Peyer's patch (tissue), 4 donors: Measurements from ENCODE around the gene VPS9D1. TPM values are rescaled to one million over a fixed set of nuclear protein-coding genes. Genes with fewer than 3 reads are reported as not detected.
"Not testable (repeated sequence)": the region's sequence is repeated elsewhere in the genome, so short reads cannot be mapped to it uniquely, and the experiment has no call there.

Source experiments
- DNase-seq, 3 donors: peaks; one replicate each; pipeline ENCODE4 v3.0.0-alpha.2; 2017 to 2019
- H3K27ac ChIP-seq, 4 donors: fragments of 200-600 bp; sonication (generic); one replicate each; pipeline ENCODE4 v1.5.1; 2016 to 2019
- H3K27me3 ChIP-seq, 2 donors: fragments of 200-600 bp; sonication (generic); one replicate each; pipeline ENCODE4 v1.5.1; 2019
- H3K36me3 ChIP-seq, 3 donors: fragments of 200-600 bp; sonication (generic); one replicate each; pipeline ENCODE4 v1.5.1; 2016 to 2019
- H3K4me1 ChIP-seq, 4 donors: fragments of 200-600 bp; sonication (generic); one replicate each; pipeline ENCODE4 v1.5.1; 2016 to 2019
- H3K4me3 ChIP-seq, 4 donors: fragments of 200-600 bp; sonication (generic); 1 replicate in 3 of 4; 2 replicates in 1 of 4; pipeline ENCODE4 v1.5.1; 2016 to 2019; ENCODE audit warnings: mild to moderate bottlenecking in 1 of 4
- H3K9me3 ChIP-seq, 4 donors: fragments of 200-600 bp; sonication (generic); one replicate each; pipeline ENCODE4 v1.5.1; 2016 to 2019; ENCODE audit warnings: mild to moderate bottlenecking in 1 of 4
- CTCF ChIP-seq, 6 experiments: fragments of 450-650 bp in 4 of 6; fragments of 200-600 bp in 2 of 6; sonication (generic) in 1 of 6; IDR thresholded peaks; one replicate each; pipeline ENCODE4 v1.5.1; 2017 to 2019; ENCODE audit warnings: antibody characterized with exemption in 6 of 6, mild to moderate bottlenecking in 3 of 6, moderate library complexity in 1 of 6
- POLR2A ChIP-seq, 2 donors: fragments of 450-650 bp; IDR thresholded peaks; one replicate each; pipeline ENCODE4 v1.5.1; 2017; ENCODE audit warnings: antibody characterized with exemption in 2 of 2, mild to moderate bottlenecking in 2 of 2, moderate library complexity in 2 of 2
- total RNA-seq, 4 donors: library from RNA; depleted of rRNA; stranded (reverse); fragments of >200 nt; gene quantifications; one replicate each; pipeline ENCODE4 v1.1.0, GENCODE V29; 2016

VPS9D1 gene
- total RNA-seq, 4 donors from 2014 or later: 14.9 to 45.9 (median 27.9) TPM

- H3K4me1 ChIP-seq: peaks cover under 1 to 28% (median 10%) of the 10 kb centered on the region in 4 donors
- H3K4me3 ChIP-seq: no peak overlapping the region
- H3K36me3 ChIP-seq: peaks cover 0 to 84% (median 3%) of the 10 kb centered on the region in 3 donors
- DNase-seq: no peak
- TF ChIP-seq POLR2A (IDR thresholded peaks at IDR 0.05) (no peak), CTCF (IDR thresholded peaks at IDR 0.05) (no peak)
- H3K9me3 ChIP-seq: no peaks in the 10 kb centered on the region
- no peaks in the 10 kb centered on the region for H3K27me3 ChIP-seq
- H3K27ac ChIP-seq: no peak overlapping the region
Observed at GRCh38 chr16:89693289-89693731, 27.4 kb downstream of the VPS9D1 start.

- TF ChIP-seq POLR2A (IDR thresholded peaks at IDR 0.05): no peak
- no peak for TF ChIP-seq CTCF (IDR thresholded peaks at IDR 0.05)
- DNase-seq: no peak
- peaks cover 0 to 72% (median 3%) of the 10 kb centered on the region in 3 donors for H3K36me3 ChIP-seq
- H3K4me1 ChIP-seq: peaks cover 3 to 37% (median 17%) of the 10 kb centered on the region in 4 donors
- H3K27me3 ChIP-seq: no peaks in the 10 kb centered on the region
- no peak overlapping the region for H3K27ac ChIP-seq
- H3K4me3 ChIP-seq: no peak overlapping the region
- no peaks in the 10 kb centered on the region for H3K9me3 ChIP-seq
Observed at GRCh38 chr16:89691986-89692569, 28.6 kb downstream of the VPS9D1 start.

- Histone ChIP-seq H3K36me3 (peaks cover 0 to 66% (median 3%) of the 10 kb centered on the region in 3 donors), H3K9me3 (no peaks in the 10 kb centered on the region), H3K4me3 (no peak overlapping the region), H3K4me1 (peaks cover 3 to 31% (median 13%) of the 10 kb centered on the region in 4 donors), H3K27ac (no peak overlapping the region), H3K27me3 (no peaks in the 10 kb centered on the region)
- TF ChIP-seq CTCF (IDR thresholded peaks at IDR 0.05) (no peak), POLR2A (IDR thresholded peaks at IDR 0.05) (no peak)
- no peak for DNase-seq
Observed at GRCh38 chr16:89691231-89691985, 29.3 kb downstream of the VPS9D1 start.

GRCh38 chr16:89690392-89690901 lies 30.3 kb downstream of the VPS9D1 start:
- DNase-seq: no peak
- Histone ChIP-seq H3K4me1 (peaks cover 3 to 23% (median 8%) of the 10 kb centered on the region in 4 donors), H3K36me3 (peaks cover 0 to 58% (median 3%) of the 10 kb centered on the region in 3 donors), H3K4me3 (no peak overlapping the region), H3K27me3 (no peaks in the 10 kb centered on the region), H3K9me3 (no peaks in the 10 kb centered on the region), H3K27ac (no peak overlapping the region)
- TF ChIP-seq CTCF (IDR thresholded peaks at IDR 0.05) (no peak), POLR2A (IDR thresholded peaks at IDR 0.05) (no peak)

GRCh38 chr16:89689621-89690020 lies 31.1 kb downstream of the VPS9D1 start:
- H3K4me3 ChIP-seq, H3K27me3 ChIP-seq, H3K27ac ChIP-seq, DNase-seq, H3K9me3 ChIP-seq: not testable (repeated sequence)
- Histone ChIP-seq H3K4me1 (peaks cover 3 to 16% (median 8%) of the 10 kb centered on the region in 4 donors), H3K36me3 (peaks cover 0 to 50% (median 3%) of the 10 kb centered on the region in 3 donors)

GRCh38 chr16:89689142-89689541 lies 31.6 kb downstream of the VPS9D1 start:
- no peaks in the 10 kb centered on the region for H3K27me3 ChIP-seq
- no peak for DNase-seq
- H3K36me3 ChIP-seq: peaks cover 0 to 45% (median 3%) of the 10 kb centered on the region in 3 donors
- TF ChIP-seq CTCF (IDR thresholded peaks at IDR 0.05) (no peak), POLR2A (IDR thresholded peaks at IDR 0.05) (no peak)
- H3K27ac ChIP-seq: no peak overlapping the region
- peaks cover 3 to 16% (median 8%) of the 10 kb centered on the region in 4 donors for H3K4me1 ChIP-seq
- no peak overlapping the region for H3K4me3 ChIP-seq
- H3K9me3 ChIP-seq: no peaks in the 10 kb centered on the region
